Mucosa of descending colon (tissue), 3 donors: Measurements from ENCODE around the gene RPGRIP1. TPM values are rescaled to one million over a fixed set of nuclear protein-coding genes. Genes with fewer than 3 reads are reported as not detected.
"Not testable (repeated sequence)": the region's sequence is repeated elsewhere in the genome, so short reads cannot be mapped to it uniquely, and the experiment has no call there.

Source experiments
- ATAC-seq: fragments of 200-7000 bp; cut with Tn5 transposase; one replicate; pipeline ENCODE4 v1.9.1; 2020; ENCODE audit warnings: mild to moderate bottlenecking, moderate library complexity
- DNase-seq, 3 donors: peaks; one replicate each; pipeline ENCODE4 v3.0.0-alpha.2; 2020
- H3K36me3 ChIP-seq: fragments of 200-600 bp; one replicate; pipeline ENCODE4 v1.8.0; 2021; ENCODE audit warnings: low read depth, mild to moderate bottlenecking
- H3K4me1 ChIP-seq: fragments of 200-600 bp; one replicate; pipeline ENCODE4 v1.8.0; 2021; ENCODE audit warnings: low read depth, mild to moderate bottlenecking
- H3K4me3 ChIP-seq: fragments of 200-600 bp; one replicate; pipeline ENCODE4 v1.8.0; 2021; ENCODE audit warnings: mild to moderate bottlenecking
- H3K9me3 ChIP-seq: fragments of 200-600 bp; one replicate; pipeline ENCODE4 v1.8.0; 2021; ENCODE audit warnings: mild to moderate bottlenecking
- CTCF ChIP-seq: fragments of 200-600 bp; IDR thresholded peaks from one replicate; pipeline ENCODE4 v1.8.0; 2022; ENCODE audit warnings: antibody characterized with exemption, mild to moderate bottlenecking
- intact Hi-C, 2 donors: fragments of 100-400 bp; cut with DNase I in 1 of 2; cut with micrococcal nuclease in 1 of 2; formaldehyde crosslinking; loops; one replicate each; pipeline versions ENCODE4 v1.11.0 to v1.11.1; 2022; cut with DNase I, micrococcal nuclease
- total RNA-seq, 3 donors: library from RNA; stranded (reverse); fragmentation: NEBNext Ultra II Directional in 2 of 3; extraction: Animal tissue kit (Norgen Biotek cat#: 25700) in 2 of 3; gene quantifications; one replicate each; pipeline versions ENCODE4 v1.2.1 to v1.2.4, GENCODE V29; 2021 to 2023
- donor health status: DM: no; HTN: no; CAD: no; lungs with moderate emphysema.
- donor health status: DM: no; HTN: no; CAD: no.
- donor health status: DM: no; HTN: yes; CAD: no.

Gene RPGRIP1
- total RNA-seq, 3 donors from 2014 or later: 0.09 to 0.20 TPM; not detected in 1

- DNase-seq: peak in 1 of 3 donors; percentile 76
- intact Hi-C loops: no loop called here
- Histone ChIP-seq H3K4me3 (peak overlapping the region; percentile 90), H3K4me1 (peaks cover 33% of the 10 kb centered on the region), H3K36me3 (peaks cover 7% of the 10 kb centered on the region), H3K9me3 (no peaks in the 10 kb centered on the region)
- TF ChIP-seq CTCF: no peak
- peak; percentile 13 for ATAC-seq
These were observed 11.1 kb upstream of the RPGRIP1 start for GRCh38 chr14:21268617-21269251.

- Histone ChIP-seq H3K4me3 (peak within 1 kb of the TSS; percentile 90), H3K36me3 (peaks cover 7% of the 10 kb centered on the region), H3K9me3 (no peaks in the 10 kb centered on the region), H3K4me1 (peaks cover 27% of the 10 kb centered on the region)
- DNase-seq: peak; percentile 100
- intact Hi-C loops: no loop called here
- ATAC-seq: peak; percentile 96
- TF ChIP-seq CTCF: no peak
These were observed 10.4 kb upstream of the RPGRIP1 start, which contains the start of gene HNRNPC for GRCh38 chr14:21269252-21270046. TSS of gene HNRNPC (minus strand) at chr14:21269442. CDS start at chr14:21234193, 35,249 bp downstream.

- H3K4me1 ChIP-seq, DNase-seq, H3K9me3 ChIP-seq, ATAC-seq, H3K36me3 ChIP-seq, intact Hi-C loops, H3K4me3 ChIP-seq: not testable (repeated sequence)
These were observed 7.2 kb upstream of the RPGRIP1 start for GRCh38 chr14:21272661-21273060.

GRCh38 chr14:21275261-21275858, 4.5 kb upstream of the RPGRIP1 start:
- no peak for ATAC-seq
- TF ChIP-seq CTCF: no peak
- Histone ChIP-seq H3K4me1 (no peaks in the 10 kb centered on the region), H3K36me3 (no peaks in the 10 kb centered on the region), H3K4me3 (no peak overlapping the region), H3K9me3 (no peaks in the 10 kb centered on the region)
- DNase-seq: no peak
- intact Hi-C loops: no loop called here

- H3K9me3 ChIP-seq: no peaks in the 10 kb centered on the region
- no peaks in the 10 kb centered on the region for H3K4me1 ChIP-seq
- no peak overlapping the region for H3K4me3 ChIP-seq
- DNase-seq: no peak
- H3K36me3 ChIP-seq: no peaks in the 10 kb centered on the region
- intact Hi-C loops: no loop called here
- no peak for ATAC-seq
- no peak for TF ChIP-seq CTCF
These were observed 1.3 kb upstream of the RPGRIP1 start for GRCh38 chr14:21278632-21279031.

GRCh38 chr14:21281917-21282316, 2.0 kb downstream of the RPGRIP1 start:
- intact Hi-C loops, H3K4me1 ChIP-seq, H3K4me3 ChIP-seq, DNase-seq, H3K9me3 ChIP-seq, H3K36me3 ChIP-seq, ATAC-seq: not testable (repeated sequence)

GRCh38 chr14:21286516-21286915, 6.6 kb downstream of the RPGRIP1 start:
- intact Hi-C loops, ATAC-seq, H3K36me3 ChIP-seq, DNase-seq, H3K4me1 ChIP-seq, H3K9me3 ChIP-seq, H3K4me3 ChIP-seq: not testable (repeated sequence)
